Neural progenitor cell (in vitro differentiated cells): ENCODE measurements around the gene LTO1. TPM values are rescaled to one million over a fixed set of nuclear protein-coding genes. Genes with fewer than 3 reads are reported as not detected.

Source experiments
- DNase-seq: peaks from one replicate; pipeline ENCODE4 v3.0.0-alpha.2; 2016; ENCODE audit warnings: low spot score
- H2AFZ ChIP-seq: fragments of 200-600 bp; sonication (generic); replicated peaks from 2 replicates; pipeline ENCODE4 v1.6.1; 2016; ENCODE audit warnings: antibody characterized with exemption
- H3F3A ChIP-seq: fragments of 200-600 bp; sonication (generic); 2 replicates; pipeline ENCODE4 v1.6.1; 2016; ENCODE audit warnings: antibody characterized with exemption, low read depth
- H3K27ac ChIP-seq: fragments of 200-600 bp; sonication (generic); 2 replicates; pipeline ENCODE4 v1.5.1; 2016; ENCODE audit warnings: mild to moderate bottlenecking
- H3K27me3 ChIP-seq: fragments of 200-600 bp; sonication (generic); 2 replicates; pipeline ENCODE4 v1.6.1; 2016; ENCODE audit warnings: mild to moderate bottlenecking, moderate library complexity
- H3K36me3 ChIP-seq: fragments of 200-600 bp; sonication (generic); 2 replicates; pipeline ENCODE4 v1.5.1; 2016
- H3K4me1 ChIP-seq: fragments of 200-600 bp; sonication (generic); 2 replicates; pipeline ENCODE4 v1.6.1; 2016; ENCODE audit warnings: mixed run types
- H3K4me2 ChIP-seq: fragments of 200-600 bp; sonication (generic); 2 replicates; pipeline ENCODE4 v1.6.1; 2016
- H3K4me3 ChIP-seq: fragments of 200-600 bp; sonication (generic); 2 replicates; pipeline ENCODE4 v1.5.1; 2016
- H3K79me2 ChIP-seq: fragments of 200-600 bp; sonication (generic); 2 replicates; pipeline ENCODE4 v1.6.1; 2016; ENCODE audit warnings: low read depth
- H3K9ac ChIP-seq: fragments of 200-600 bp; sonication (generic); 2 replicates; pipeline ENCODE4 v1.6.1; 2016
- H3K9me3 ChIP-seq: fragments of 200-600 bp; sonication (generic); 2 replicates; pipeline ENCODE4 v1.5.1; 2016; ENCODE audit warnings: low read depth
- H4K20me1 ChIP-seq: fragments of 200-600 bp; sonication (generic); 2 replicates; pipeline ENCODE4 v1.6.1; 2016; ENCODE audit warnings: low read depth
- H3K27ac Mint-ChIP-seq: 3 replicates; pipeline ENCODE4 v1.8.0; 2021; ENCODE audit warnings: mixed read lengths
- H3K27me3 Mint-ChIP-seq: 2 replicates; pipeline ENCODE4 v1.8.0; 2022; ENCODE audit warnings: low read depth, mild to moderate bottlenecking, inconsistent platforms, moderate library complexity, mixed read lengths; ENCODE audit not compliant: insufficient read depth
- H3K36me3 Mint-ChIP-seq: 3 replicates; pipeline ENCODE4 v1.8.0; 2021; ENCODE audit warnings: mixed read lengths
- H3K4me1 Mint-ChIP-seq: 3 replicates; pipeline ENCODE4 v1.8.0; 2021; ENCODE audit warnings: mixed read lengths
- H3K4me3 Mint-ChIP-seq: 3 replicates; pipeline ENCODE4 v1.8.0; 2021; ENCODE audit warnings: mild to moderate bottlenecking, moderate library complexity, mixed read lengths
- H3K9me3 Mint-ChIP-seq: 3 replicates; pipeline ENCODE4 v1.8.0; 2020; ENCODE audit warnings: mixed read lengths
- CTCF ChIP-seq: fragments of 200-600 bp; sonication (generic); IDR thresholded peaks from 2 replicates; pipeline ENCODE4 v1.5.1; 2017; ENCODE audit warnings: antibody characterized with exemption, mild to moderate bottlenecking
- EZH2 ChIP-seq: fragments of 200-600 bp; sonication (generic); IDR thresholded peaks from 2 replicates; pipeline ENCODE4 v1.6.1; 2017; ENCODE audit warnings: antibody characterized with exemption, mild to moderate bottlenecking, moderate library complexity
- EZH2phosphoT487 ChIP-seq: fragments of 200-600 bp; sonication (generic); IDR thresholded peaks from 2 replicates; pipeline ENCODE4 v1.6.1; 2017; ENCODE audit warnings: antibody characterized with exemption
- total RNA-seq: library from RNA; depleted of rRNA; stranded (reverse); fragments of >200 nt; gene quantifications from 2 replicates; pipeline ENCODE4 v1.2.3, GENCODE V29; 2015; ENCODE audit warnings: low replicate concordance

The LTO1 gene
- total RNA-seq, 1 donor from 2014 or later, result 11.9 TPM

DNA sequence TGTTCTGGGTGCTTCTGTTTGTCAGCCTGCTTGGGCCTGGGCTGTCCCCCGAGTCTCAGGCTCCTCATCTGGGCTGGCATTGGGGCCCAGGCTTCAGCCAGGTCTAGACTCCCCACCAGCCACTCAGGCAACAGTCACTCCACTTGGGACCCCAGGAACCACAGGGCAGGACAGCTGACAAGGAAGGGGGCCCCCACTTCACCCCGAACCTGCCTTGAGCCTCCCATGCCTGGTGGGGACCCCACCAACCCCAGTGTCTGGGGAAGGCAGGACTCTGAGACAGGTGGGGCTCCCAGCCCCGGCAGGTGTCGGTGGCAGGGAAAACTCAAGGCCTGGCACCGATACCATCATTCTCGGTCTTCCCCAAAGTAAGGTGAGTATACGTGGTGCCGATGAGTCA, 11.7 kb upstream of the LTO1 start:
- Mint-ChIP-seq H3K9me3 (peaks cover 7% of the 10 kb centered on the region), H3K27ac (no peak overlapping the region), H3K4me3 (no peak overlapping the region), H3K27me3 (peaks cover 21% of the 10 kb centered on the region), H3K36me3 (peaks cover 1% of the 10 kb centered on the region), H3K4me1 (peaks cover 2% of the 10 kb centered on the region)
- no peak for TF ChIP-seq CTCF
- TF ChIP-seq EZH2, result no peak
- TF ChIP-seq EZH2phosphoT487, result no peak
- Histone ChIP-seq H3K27ac (no peak overlapping the region), H3K9ac (no peak overlapping the region), H3K79me2 (no peaks in the 10 kb centered on the region), H2AFZ (no peak overlapping the region), H3K36me3 (no peaks in the 10 kb centered on the region), H3K4me3 (no peak overlapping the region), H3K27me3 (peaks cover 13% of the 10 kb centered on the region), H3K4me2 (no peak overlapping the region), H4K20me1 (no peaks in the 10 kb centered on the region), H3F3A (no peaks in the 10 kb centered on the region), H3K4me1 (no peaks in the 10 kb centered on the region), H3K9me3 (no peaks in the 10 kb centered on the region)
- no peak for DNase-seq

DNA sequence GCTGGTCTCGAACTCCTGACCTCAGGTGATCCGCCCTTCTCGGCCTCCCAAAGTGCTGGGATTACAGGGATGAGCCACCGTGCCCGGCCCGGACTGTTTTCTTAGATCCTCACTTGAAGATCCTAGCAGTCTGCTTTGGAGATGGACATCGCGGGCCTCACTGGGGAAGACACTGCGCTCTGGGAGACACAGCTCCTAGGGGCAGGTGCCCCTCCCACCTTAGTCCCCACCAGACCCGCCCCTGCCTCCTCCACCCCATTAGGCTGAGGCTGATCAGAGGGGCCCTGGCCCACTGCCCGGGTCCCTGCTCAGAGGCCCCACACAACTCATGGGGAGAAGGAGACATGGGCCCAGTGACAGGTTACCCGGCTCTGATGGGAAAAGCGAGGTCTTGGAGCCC, 11.3 kb upstream of the LTO1 start:
- Histone ChIP-seq H2AFZ (no peak overlapping the region), H3K4me1 (no peaks in the 10 kb centered on the region), H4K20me1 (no peaks in the 10 kb centered on the region), H3K27me3 (peaks cover 13% of the 10 kb centered on the region), H3K4me3 (no peak overlapping the region), H3K9ac (no peak overlapping the region), H3K79me2 (no peaks in the 10 kb centered on the region), H3K27ac (no peak overlapping the region), H3K4me2 (no peak overlapping the region), H3K9me3 (no peaks in the 10 kb centered on the region), H3F3A (no peaks in the 10 kb centered on the region), H3K36me3 (no peaks in the 10 kb centered on the region)
- Mint-ChIP-seq H3K27ac (no peak overlapping the region), H3K4me1 (peaks cover 2% of the 10 kb centered on the region), H3K27me3 (peaks cover 19% of the 10 kb centered on the region), H3K36me3 (no peaks in the 10 kb centered on the region), H3K9me3 (peaks cover 3% of the 10 kb centered on the region), H3K4me3 (no peak overlapping the region)
- DNase-seq, result no peak
- no peak for TF ChIP-seq EZH2
- TF ChIP-seq CTCF, result no peak
- no peak for TF ChIP-seq EZH2phosphoT487

GRCh38 chr11:69685348-69685747, 10.2 kb upstream of the LTO1 start:
- no peak overlapping the region for H3K4me3 Mint-ChIP-seq
- no peak overlapping the region for H3K4me3 ChIP-seq
- H3K4me1 Mint-ChIP-seq, result peaks cover 2% of the 10 kb centered on the region

GRCh38 chr11:69684651-69685050, 9.5 kb upstream of the LTO1 start:
- no peaks in the 10 kb centered on the region for H4K20me1 ChIP-seq
- H2AFZ ChIP-seq, result no peak overlapping the region
- DNase-seq, result no peak
- H3K4me2 ChIP-seq, result no peak overlapping the region
- Mint-ChIP-seq H3K4me3 (no peak overlapping the region), H3K36me3 (no peaks in the 10 kb centered on the region), H3K9me3 (no peaks in the 10 kb centered on the region), H3K27me3 (peaks cover 22% of the 10 kb centered on the region), H3K27ac (no peak overlapping the region), H3K4me1 (peaks cover 2% of the 10 kb centered on the region)
- no peak overlapping the region for H3K9ac ChIP-seq
- H3K27me3 ChIP-seq, result peaks cover 13% of the 10 kb centered on the region
- H3K27ac ChIP-seq, result no peak overlapping the region
- TF ChIP-seq CTCF (no peak), EZH2phosphoT487 (no peak), EZH2 (no peak)
- no peaks in the 10 kb centered on the region for H3K79me2 ChIP-seq
- H3K36me3 ChIP-seq, result no peaks in the 10 kb centered on the region
- no peaks in the 10 kb centered on the region for H3K4me1 ChIP-seq
- no peak overlapping the region for H3K4me3 ChIP-seq
- no peaks in the 10 kb centered on the region for H3K9me3 ChIP-seq
- no peaks in the 10 kb centered on the region for H3F3A ChIP-seq

More at GRCh38 chr11:69685348-69685747, 10.2 kb upstream of the LTO1 start:
- H3K79me2 ChIP-seq, result no peaks in the 10 kb centered on the region
- H3K9ac ChIP-seq, result no peak overlapping the region
- H3K36me3 ChIP-seq, result no peaks in the 10 kb centered on the region
- H3F3A ChIP-seq, result no peaks in the 10 kb centered on the region
- no peaks in the 10 kb centered on the region for H4K20me1 ChIP-seq
- no peaks in the 10 kb centered on the region for H3K4me1 ChIP-seq
- Mint-ChIP-seq H3K27me3 (peaks cover 22% of the 10 kb centered on the region), H3K9me3 (no peaks in the 10 kb centered on the region), H3K36me3 (no peaks in the 10 kb centered on the region), H3K27ac (no peak overlapping the region)
- H3K4me2 ChIP-seq, result peak overlapping the region; percentile 61
- no peak for TF ChIP-seq EZH2
- DNase-seq, result no peak
- H2AFZ ChIP-seq, result no peak overlapping the region
- H3K27ac ChIP-seq, result no peak overlapping the region
- peaks cover 13% of the 10 kb centered on the region for H3K27me3 ChIP-seq
- no peaks in the 10 kb centered on the region for H3K9me3 ChIP-seq
